NCI-H1092 (cell line): ENCODE measurements around the gene SDK1.
"Not testable (repeated sequence)": the region's sequence is repeated elsewhere in the genome, so short reads cannot be mapped to it uniquely, and the experiment has no call there.

ENCODE experiments used
- DNase-seq: peaks from one replicate; lab custom pipeline; 2025; lab: John Stamatoyannopoulos, UW

SDK1 gene

GRCh38 chr7:4270268-4270667 is 969.2 kb downstream of the SDK1 start:
- DNase-seq, result no peak

GRCh38 chr7:4270941-4271715 is 970.1 kb downstream of the SDK1 start:
- DNase-seq, result no peak

- no peak for DNase-seq
Measured at GRCh38 chr7:4271716-4272015, 970.6 kb downstream of the SDK1 start.

- DNase-seq, result no peak
Measured at GRCh38 chr7:4272141-4272540, 971.1 kb downstream of the SDK1 start.

- DNase-seq, result no peak
Measured at GRCh38 chr7:4273566-4274230, 972.6 kb downstream of the SDK1 start.

GRCh38 chr7:4274286-4274685 is 973.2 kb downstream of the SDK1 start:
- DNase-seq, result no peak

GRCh38 chr7:4277936-4278335 is 976.9 kb downstream of the SDK1 start:
- DNase-seq, result no peak

GRCh38 chr7:4279216-4279615 is 978.2 kb downstream of the SDK1 start:
- DNase-seq, result no peak

GRCh38 chr7:4281231-4281993 is 980.4 kb downstream of the SDK1 start:
- no peak for DNase-seq

- no peak for DNase-seq
Measured at GRCh38 chr7:4282434-4283223, 981.6 kb downstream of the SDK1 start.

GRCh38 chr7:4286351-4286750 is 985.3 kb downstream of the SDK1 start:
- no peak for DNase-seq

GRCh38 chr7:4288791-4289394 is 987.8 kb downstream of the SDK1 start:
- DNase-seq, result no peak

GRCh38 chr7:4297165-4297917 is 996.3 kb downstream of the SDK1 start:
- no peak for DNase-seq

GRCh38 chr7:4297918-4298219 is 996.8 kb downstream of the SDK1 start:
- DNase-seq, result no peak

- no peak for DNase-seq
Measured at GRCh38 chr7:4299431-4299830, 998.4 kb downstream of the SDK1 start.

- no peak for DNase-seq
Measured at GRCh38 chr7:4302203-4302905, 1001.3 kb downstream of the SDK1 start.

- DNase-seq, result no peak
Measured at GRCh38 chr7:4307316-4308204, 1006.5 kb downstream of the SDK1 start.

GRCh38 chr7:4308205-4308590 is 1007.1 kb downstream of the SDK1 start:
- no peak for DNase-seq

GRCh38 chr7:4313911-4314310 is 1012.9 kb downstream of the SDK1 start:
- DNase-seq, result not testable (repeated sequence)

GRCh38 chr7:4314316-4314715 is 1013.3 kb downstream of the SDK1 start:
- not testable (repeated sequence) for DNase-seq
